Kidney (tissue), 14 donors: ENCODE results near the gene AKT1. TPM values are rescaled to one million over a fixed set of nuclear protein-coding genes. Genes with fewer than 3 reads are reported as not detected.

Experiments
- DNase-seq, 5 donors: peaks; one replicate each; pipeline ENCODE4 v3.0.0-alpha.2; 2013 to 2020
- FAIRE-seq: peaks from 2 replicates; lab custom pipeline; 2012; peaks lifted over from hg19 to GRCh38; lab: Jason Lieb, UNC
- H3K27ac ChIP-seq, 2 donors: one replicate each; pipeline ENCODE4 v1.7.0; 2013; ENCODE audit warnings: low read depth in 2 of 2, low read length in 2 of 2, inconsistent platforms in 1 of 2
- H3K27me3 ChIP-seq: one replicate; pipeline ENCODE4 v1.7.1; 2013; ENCODE audit warnings: low read length, inconsistent platforms; ENCODE audit not compliant: control insufficient read depth, insufficient read depth
- H3K36me3 ChIP-seq, 3 donors: one replicate each; pipeline versions ENCODE4 v1.7.0 to v1.7.1; 2013; ENCODE audit warnings: low read length in 3 of 3, control low read depth in 1 of 3, inconsistent platforms in 1 of 3; ENCODE audit not compliant: insufficient read depth in 3 of 3, control insufficient read depth in 2 of 3
- H3K4me1 ChIP-seq, 3 donors: one replicate each; pipeline versions ENCODE4 v1.7.0 to v1.7.1; 2013; ENCODE audit warnings: low read length in 3 of 3, inconsistent platforms in 1 of 3, low read depth in 1 of 3; ENCODE audit not compliant: control insufficient read depth in 2 of 3, insufficient read depth in 2 of 3
- H3K4me3 ChIP-seq, 3 donors: one replicate each; pipeline versions ENCODE4 v1.7.0 to v1.8.1; 2013; ENCODE audit warnings: low read length in 3 of 3, control low read depth in 1 of 3, inconsistent platforms in 1 of 3
- H3K9ac ChIP-seq, 3 donors: one replicate each; pipeline versions ENCODE4 v1.7.0 to v1.7.1; 2013; ENCODE audit warnings: low read length in 3 of 3, control low read depth in 1 of 3, inconsistent platforms in 1 of 3
- H3K9me3 ChIP-seq, 3 donors: one replicate each; pipeline versions ENCODE4 v1.7.0 to v1.7.1; 2013; ENCODE audit warnings: low read length in 3 of 3, control low read depth in 1 of 3, inconsistent platforms in 1 of 3; ENCODE audit not compliant: control insufficient read depth in 2 of 3, insufficient read depth in 1 of 3
- intact Hi-C: fragments of 100-400 bp; cut with DNase I; formaldehyde crosslinking; loops from one replicate; pipeline ENCODE4 v1.11.1; 2022
- polyA plus RNA-seq: library from polyadenylated mRNA; stranded (reverse); fragments of 350-450 nt; fragmentation: Illumina TruSeq; extraction: RNeasy Lipid Tissue Mini Kit (QIAGEN cat#74804); gene quantifications from one replicate; pipeline ENCODE4 v1.2.3, GENCODE V29; 2014; ENCODE audit warnings: low read depth, low replicate concordance; ENCODE audit not compliant: insufficient read depth
- total RNA-seq: library from RNA; stranded (reverse); fragmentation: NEBNext Ultra II Directional; extraction: Animal tissue kit (Norgen Biotek cat#: 25700); gene quantifications from one replicate; pipeline ENCODE4 v1.2.1, GENCODE V29; 2021
- TF ChIP-seq, protein P1 (sequence below): IDR thresholded peaks from 3 replicates; pipeline ENCODE4 v1.5.1; 2012; ENCODE audit warnings: mild to moderate bottlenecking, moderate library complexity, borderline replicate concordance; ENCODE audit not compliant: insufficient read depth; ENCODE audit errors: extremely low read depth
- donor health status: control.
- donor health status: control.
- donor health status: control.
- donor health status: control.
- donor health status: control.
- donor health status: DM: yes; HTN: yes; CAD: no.
- donor health status: Normal renal cell carcinoma (clear cell type).

The AKT1 gene
- total and polyA plus RNA-seq, 2 donors from 2014 or later, result 70.6 to 125 TPM

DNA sequence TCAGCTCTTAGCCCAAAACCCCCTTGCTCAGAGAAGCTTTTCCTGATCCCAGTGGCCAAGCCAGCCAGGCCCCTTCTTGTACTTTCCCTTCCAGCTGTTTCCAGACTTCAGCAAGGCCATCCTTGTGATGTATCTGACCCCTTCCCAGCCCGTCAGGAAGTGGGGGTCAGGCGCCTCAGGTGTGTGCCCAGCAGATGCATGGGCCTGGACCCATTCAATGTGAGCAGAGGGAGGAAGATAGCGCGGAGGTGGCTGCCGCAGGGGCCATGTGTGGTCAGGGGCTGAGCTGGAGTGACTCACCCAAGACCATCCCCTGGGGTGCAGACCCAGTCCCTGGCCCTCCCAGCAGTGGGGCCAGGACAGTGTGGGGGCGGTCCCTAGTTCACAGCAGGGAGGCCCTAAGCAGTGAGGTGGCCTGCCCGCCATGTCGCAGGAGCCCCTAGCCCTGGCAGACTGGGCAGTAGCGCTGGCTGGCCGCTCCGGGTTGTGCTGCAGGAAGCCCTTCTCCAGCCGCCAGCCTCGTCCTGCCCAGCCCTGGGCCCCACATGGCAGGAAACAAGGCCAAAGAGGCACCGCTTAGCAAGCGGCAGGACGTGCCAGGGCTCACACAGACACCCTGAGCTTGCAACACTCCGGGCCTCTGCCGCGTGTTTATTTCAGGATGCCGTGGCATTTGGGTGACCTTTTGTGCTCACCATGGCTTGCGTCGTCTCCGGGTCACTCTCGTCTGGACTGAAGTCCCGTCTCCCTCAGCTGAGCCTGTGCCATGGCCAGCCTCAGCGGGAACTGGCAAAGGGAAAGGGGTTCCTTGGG lies 59.5 kb downstream of the AKT1 start:
- Histone ChIP-seq H3K9ac (no peak overlapping the region), H3K4me1 (peaks cover 0 to 36% (median 13%) of the 10 kb centered on the region in 3 donors), H3K27ac (peak overlapping the region; percentile 85 to 87), H3K27me3 (no peaks in the 10 kb centered on the region), H3K9me3 (no peaks in the 10 kb centered on the region), H3K36me3 (peaks cover 0 to 6% (median 4%) of the 10 kb centered on the region in 3 donors), H3K4me3 (no peak overlapping the region)
- intact Hi-C loops, result no loop called here
- DNase-seq (peak; percentile 42 to 97 (median 71)), FAIRE-seq (no peak)
- TF ChIP-seq, protein P1, sequence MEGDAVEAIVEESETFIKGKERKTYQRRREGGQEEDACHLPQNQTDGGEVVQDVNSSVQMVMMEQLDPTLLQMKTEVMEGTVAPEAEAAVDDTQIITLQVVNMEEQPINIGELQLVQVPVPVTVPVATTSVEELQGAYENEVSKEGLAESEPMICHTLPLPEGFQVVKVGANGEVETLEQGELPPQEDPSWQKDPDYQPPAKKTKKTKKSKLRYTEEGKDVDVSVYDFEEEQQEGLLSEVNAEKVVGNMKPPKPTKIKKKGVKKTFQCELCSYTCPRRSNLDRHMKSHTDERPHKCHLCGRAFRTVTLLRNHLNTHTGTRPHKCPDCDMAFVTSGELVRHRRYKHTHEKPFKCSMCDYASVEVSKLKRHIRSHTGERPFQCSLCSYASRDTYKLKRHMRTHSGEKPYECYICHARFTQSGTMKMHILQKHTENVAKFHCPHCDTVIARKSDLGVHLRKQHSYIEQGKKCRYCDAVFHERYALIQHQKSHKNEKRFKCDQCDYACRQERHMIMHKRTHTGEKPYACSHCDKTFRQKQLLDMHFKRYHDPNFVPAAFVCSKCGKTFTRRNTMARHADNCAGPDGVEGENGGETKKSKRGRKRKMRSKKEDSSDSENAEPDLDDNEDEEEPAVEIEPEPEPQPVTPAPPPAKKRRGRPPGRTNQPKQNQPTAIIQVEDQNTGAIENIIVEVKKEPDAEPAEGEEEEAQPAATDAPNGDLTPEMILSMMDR, result no peak

GRCh38 chr14:104734991-104735779 lies 60.4 kb downstream of the AKT1 start:
- Histone ChIP-seq H3K9me3 (no peaks in the 10 kb centered on the region), H3K27ac (peak overlapping the region; percentile 85 to 87), H3K36me3 (peaks cover 0 to 3% (median 3%) of the 10 kb centered on the region in 3 donors), H3K4me1 (peaks cover 0 to 36% (median 13%) of the 10 kb centered on the region in 3 donors), H3K9ac (no peak overlapping the region), H3K4me3 (no peak overlapping the region), H3K27me3 (no peaks in the 10 kb centered on the region)
- intact Hi-C loops, result no loop called here
- FAIRE-seq (no peak), DNase-seq (peak in 3 of 5 donors; percentile 31 to 52 (median 32))
- TF ChIP-seq, protein P1, result no peak

- intact Hi-C loops, result no loop called here
- FAIRE-seq (no peak), DNase-seq (no peak)
- Histone ChIP-seq H3K9ac (no peak overlapping the region), H3K27ac (peak overlapping the region in 1 of 2 donors; percentile 16), H3K9me3 (no peaks in the 10 kb centered on the region), H3K4me3 (no peak overlapping the region), H3K27me3 (no peaks in the 10 kb centered on the region), H3K36me3 (no peaks in the 10 kb centered on the region), H3K4me1 (peaks cover 0 to 36% (median 13%) of the 10 kb centered on the region in 3 donors)
- TF ChIP-seq, protein P1, result no peak
Observed at GRCh38 chr14:104734601-104734990, 61.0 kb downstream of the AKT1 start.
